A549 (cell line): ENCODE measurements around the gene PRPF40A. TPM values are rescaled to one million over a fixed set of nuclear protein-coding genes. Genes with fewer than 3 reads are reported as not detected.

Source experiments
- ATAC-seq, 2 experiments: fragments of 200-7000 bp in 1 of 2; fragments of >200 bp in 1 of 2; cut with Nextera tagmentation in 1 of 2; cut with Tn5 transposase in 1 of 2; 3 replicates each; pipeline versions ENCODE4 v1.8.0 to v1.9.1; 2018 to 2020; ENCODE audit warnings: mild to moderate bottlenecking in 1 of 2, moderate library complexity in 1 of 2
- CTCF ChIA-PET: fragments of 300-600 bp; sonication (Branson Sonifier 250); formaldehyde crosslinking; extraction: SDS; loops from one replicate; lab custom pipeline; 2021; ENCODE audit warnings: antibody characterized with exemption, inconsistent platforms; lab: Yijun Ruan, JAX
- POLR2A ChIA-PET: fragments of 350-600 bp; formaldehyde crosslinking; extraction: SDS; loops from one replicate; lab custom pipeline; 2021; ENCODE audit warnings: antibody characterized with exemption, inconsistent platforms; lab: Yijun Ruan, JAX
- DNase-seq, 2 experiments: peaks; one replicate each; pipeline versions ENCODE4 v3.0.0 to v3.0.0-alpha.2; 2011 to 2016; ENCODE audit warnings: low read depth in 1 of 2, low spot score in 1 of 2
- FAIRE-seq: peaks from 2 replicates; lab custom pipeline; 2011; peaks lifted over from hg19 to GRCh38; lab: Jason Lieb, UNC
- H3K27ac ChIP-seq, 2 experiments: fragments of >200 bp; sonication (Bioruptor Twin); formaldehyde crosslinking; 3 replicates each; pipeline ENCODE4 v1.5.1; 2016 to 2017
- H3K4me1 ChIP-seq: fragments of >200 bp; sonication (Bioruptor Twin); formaldehyde crosslinking; 3 replicates; pipeline ENCODE4 v1.6.1; 2016
- H3K4me2 ChIP-seq: fragments of >200 bp; sonication (Bioruptor Twin); formaldehyde crosslinking; 3 replicates; pipeline ENCODE4 v1.6.1; 2016
- H3K4me3 ChIP-seq: fragments of >200 bp; sonication (Bioruptor Twin); formaldehyde crosslinking; 3 replicates; pipeline ENCODE4 v1.5.1; 2016
- H3K9me3 ChIP-seq: fragments of >200 bp; sonication (Bioruptor Twin); formaldehyde crosslinking; 3 replicates; pipeline ENCODE4 v1.6.1; 2016
- BCL3 ChIP-seq: fragments of >200 bp; sonication (Bioruptor Twin); formaldehyde crosslinking; IDR thresholded peaks from 3 replicates; pipeline ENCODE4 v1.6.1; 2016
- BHLHE40 ChIP-seq: IDR thresholded peaks from 2 replicates; pipeline ENCODE4 v1.6.1; 2012; ENCODE audit warnings: low read depth, low read length, inconsistent platforms
- CEBPB ChIP-seq, 2 experiments: fragments of >200 bp in 1 of 2; sonication (Bioruptor Twin) in 1 of 2; formaldehyde crosslinking in 1 of 2; IDR thresholded peaks; 2 replicates each; pipeline ENCODE4 v1.6.1; 2012 to 2016
- CHD4 ChIP-seq: fragments of 200-600 bp; sonication (generic); IDR thresholded peaks from 2 replicates; pipeline ENCODE4 v1.6.1; 2016; ENCODE audit warnings: antibody characterized with exemption, mild to moderate bottlenecking, borderline replicate concordance
- EHF ChIP-seq: fragments of 250-450 bp; sonication (Bioruptor Pico); IDR thresholded peaks from 2 replicates; pipeline ENCODE4 v1.5.0; 2020; ENCODE audit warnings: mild to moderate bottlenecking
- EHMT2 ChIP-seq: fragments of 200-600 bp; sonication (generic); IDR thresholded peaks from 2 replicates; pipeline ENCODE4 v1.6.1; 2016; ENCODE audit warnings: antibody characterized with exemption, low read depth, mild to moderate bottlenecking, moderate library complexity
- ELK1 ChIP-seq: fragments of 150-350 bp; IDR thresholded peaks from 2 replicates; pipeline ENCODE4 v1.6.1; 2014; ENCODE audit warnings: low read depth, mild to moderate bottlenecking, low read length
- EP300 ChIP-seq, 2 experiments: fragments of >200 bp; sonication (Bioruptor Twin); formaldehyde crosslinking; IDR thresholded peaks; 2 replicates in 1 of 2; 3 replicates in 1 of 2; pipeline ENCODE4 v1.6.1; 2016 to 2017
- ESRRA ChIP-seq: fragments of 150-350 bp; IDR thresholded peaks from 2 replicates; pipeline ENCODE4 v1.6.1; 2014; ENCODE audit warnings: mild to moderate bottlenecking, low read length, borderline replicate concordance
- FOSB ChIP-seq: fragments of 250-450 bp; sonication (Bioruptor Pico); IDR thresholded peaks from 2 replicates; pipeline ENCODE4 v1.5.0; 2020; ENCODE audit warnings: mild to moderate bottlenecking, moderate library complexity
- GATA3 ChIP-seq: IDR thresholded peaks from 2 replicates; pipeline ENCODE4 v1.6.1; 2012; ENCODE audit warnings: borderline replicate concordance
- HDAC2 ChIP-seq: fragments of 200-600 bp; sonication (generic); IDR thresholded peaks from 2 replicates; pipeline ENCODE4 v1.6.1; 2016
- HMGXB4 ChIP-seq: fragments of 250-450 bp; sonication (Bioruptor Pico); IDR thresholded peaks from 2 replicates; pipeline ENCODE4 v1.5.0; 2021; ENCODE audit warnings: mild to moderate bottlenecking, moderate library complexity, borderline replicate concordance
- HOXB5 ChIP-seq: fragments of 250-450 bp; sonication (Bioruptor Pico); IDR thresholded peaks from 2 replicates; pipeline ENCODE4 v1.5.0; 2020; ENCODE audit warnings: mild to moderate bottlenecking, moderate library complexity
- KDM1A ChIP-seq: fragments of 200-600 bp; sonication (generic); IDR thresholded peaks from 2 replicates; pipeline ENCODE4 v1.6.1; 2016; ENCODE audit warnings: low read depth, mild to moderate bottlenecking
- MYC ChIP-seq: IDR thresholded peaks from 2 replicates; pipeline ENCODE4 v1.6.1; 2012; ENCODE audit warnings: mild to moderate bottlenecking, inconsistent platforms, low read length, improper control_type of control experiment, borderline replicate concordance
- NR3C1 ChIP-seq: fragments of >200 bp; sonication (Bioruptor Twin); formaldehyde crosslinking; IDR thresholded peaks from 3 replicates; pipeline ENCODE4 v1.6.1; 2017
- PBX3 ChIP-seq: IDR thresholded peaks from 2 replicates; pipeline ENCODE4 v1.6.1; 2012
- POLR2AphosphoS2 ChIP-seq: conservative IDR thresholded peaks from 2 replicates; pipeline ENCODE4 v1.6.1; 2012; ENCODE audit warnings: low read length, improper control_type of control experiment, inconsistent platforms
- RAD21 ChIP-seq, 2 experiments: fragments of >200 bp in 1 of 2; sonication (Bioruptor Twin) in 1 of 2; formaldehyde crosslinking in 1 of 2; IDR thresholded peaks in 1 of 2; conservative IDR thresholded peaks in 1 of 2; 2 replicates in 1 of 2; 3 replicates in 1 of 2; pipeline ENCODE4 v1.6.1; 2012 to 2018; ENCODE audit warnings: inconsistent platforms in 1 of 2
- RCOR1 ChIP-seq: fragments of 150-350 bp; IDR thresholded peaks from 2 replicates; pipeline ENCODE4 v1.6.1; 2014; ENCODE audit warnings: antibody characterized with exemption, low read length, low read depth
- RNF2 ChIP-seq: fragments of 200-600 bp; sonication (generic); IDR thresholded peaks from 2 replicates; pipeline ENCODE4 v1.6.1; 2016; ENCODE audit warnings: low read depth, mild to moderate bottlenecking, antibody characterized with exemption, moderate library complexity, borderline replicate concordance
- TFCP2L1 ChIP-seq: fragments of 250-450 bp; sonication (Bioruptor Pico); IDR thresholded peaks from 2 replicates; pipeline ENCODE4 v1.5.0; 2021; ENCODE audit warnings: mild to moderate bottlenecking
- TP53 ChIP-seq: fragments of 250-450 bp; sonication (Bioruptor Pico); IDR thresholded peaks from 2 replicates; pipeline ENCODE4 v1.5.0; 2021; ENCODE audit warnings: mild to moderate bottlenecking, moderate library complexity
- ZFP36 ChIP-seq: fragments of 450-650 bp; IDR thresholded peaks from 2 replicates; pipeline ENCODE4 v1.6.1; 2014; ENCODE audit warnings: borderline replicate concordance; ENCODE audit not compliant: partially characterized antibody
- WGBS: methylation state at CpG from one replicate; pipeline ENCODE4 v1.1.6; 2017; ENCODE audit errors: missing lambda C conversion rate; 5-methylcytosine and 5-hydroxymethylcytosine counted together
- polyA plus RNA-seq, 4 experiments: library from polyadenylated mRNA; depleted of rRNA in 3 of 4; stranded (reverse); fragments of >200 nt; fragmentation: RNase III in 1 of 4; extraction: RNeasy Plus Mini Kit Qiagen cat#74134 plus additional on column Dnase treatment in 1 of 4; gene quantifications; 2 replicates in 3 of 4; 3 replicates in 1 of 4; pipeline ENCODE4 v1.2.3, GENCODE V29; 2011 to 2017
- TF ChIP-seq, protein P1 (sequence below): IDR thresholded peaks from 2 replicates; pipeline ENCODE4 v1.6.1; 2012; ENCODE audit warnings: low read depth, borderline replicate concordance

PRPF40A gene
- polyA plus RNA-seq, 2 of the 4 experiments (the other 2 are of a cell fraction), result 75.1 to 186 TPM

DNA sequence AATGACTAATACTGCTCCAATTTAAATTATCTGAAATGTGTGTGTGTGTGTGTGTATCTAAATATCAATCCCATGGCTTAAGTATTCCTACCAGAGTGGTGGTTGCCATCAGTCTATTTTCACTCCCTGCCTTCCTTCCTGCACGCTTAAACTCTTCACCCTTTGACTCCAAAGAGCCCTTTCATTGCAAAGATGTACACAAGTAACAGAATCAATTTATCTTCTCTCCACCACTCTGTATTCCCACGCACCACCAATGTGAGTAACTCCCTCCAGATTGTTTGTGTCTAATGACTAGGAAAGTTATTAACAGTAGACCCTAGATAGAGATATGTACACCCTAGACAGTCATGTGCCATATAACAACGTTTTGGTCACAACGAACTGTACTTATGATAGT, 44.0 kb upstream of the PRPF40A start:
- H3K27ac ChIP-seq, result no peak overlapping the region
- no peak for ATAC-seq
- no peak for DNase-seq
- no peaks in the 10 kb centered on the region for H3K9me3 ChIP-seq
- no peak for FAIRE-seq
- CTCF ChIA-PET, result no interaction called here
- no peak for TF ChIP-seq EHF (CRISPR knock-in tag)
- TF ChIP-seq KDM1A, result no peak
- TF ChIP-seq CHD4, result no peak
- no peak for TF ChIP-seq BCL3
- no peak for TF ChIP-seq HOXB5 (CRISPR knock-in tag)
- TF ChIP-seq, protein P1, sequence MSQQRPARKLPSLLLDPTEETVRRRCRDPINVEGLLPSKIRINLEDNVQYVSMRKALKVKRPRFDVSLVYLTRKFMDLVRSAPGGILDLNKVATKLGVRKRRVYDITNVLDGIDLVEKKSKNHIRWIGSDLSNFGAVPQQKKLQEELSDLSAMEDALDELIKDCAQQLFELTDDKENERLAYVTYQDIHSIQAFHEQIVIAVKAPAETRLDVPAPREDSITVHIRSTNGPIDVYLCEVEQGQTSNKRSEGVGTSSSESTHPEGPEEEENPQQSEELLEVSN, result no peak
- no peak for TF ChIP-seq NR3C1
- TF ChIP-seq EP300 (IDR thresholded peaks at IDR 0.05), result no peak
- TF ChIP-seq FOSB (CRISPR knock-in tag), result no peak
- TF ChIP-seq GATA3, result no peak
- TF ChIP-seq PBX3, result no peak
- no peak for TF ChIP-seq ZFP36
- no peak for TF ChIP-seq HMGXB4 (CRISPR knock-in tag)
- TF ChIP-seq TFCP2L1 (CRISPR knock-in tag), result no peak
- TF ChIP-seq TP53, result no peak
- TF ChIP-seq CEBPB (IDR thresholded peaks at IDR 0.05), result no peak
- no peak for TF ChIP-seq POLR2AphosphoS2
- no peak for TF ChIP-seq RAD21 (conservative IDR thresholded peaks at IDR 0.05 in 1 of 2, IDR thresholded peaks at IDR 0.05 in 1 of 2)
- no peak for TF ChIP-seq BHLHE40
- TF ChIP-seq, all 56 proteins: peak for 0
- H3K4me3 ChIP-seq, result no peak overlapping the region
- H3K4me2 ChIP-seq, result no peak overlapping the region
- WGBS, result 95% methylated on average over 4 of the region's 4 CpGs
- POLR2A ChIA-PET, result no interaction called here
- no peaks in the 10 kb centered on the region for H3K4me1 ChIP-seq

GRCh38 chr2:152759290-152760072, 42.2 kb upstream of the PRPF40A start:
- DNase-seq (no peak), FAIRE-seq (no peak), ATAC-seq (no peak)
- ChIA-PET POLR2A (no interaction called here), CTCF (interaction anchor here (1.0 kb wide), 1 partner anchor 13 kb away, joined by 3 read pairs; no protein-coding TSS in a partner anchor)
- H3K4me2 ChIP-seq, result no peak overlapping the region
- H3K4me3 ChIP-seq, result no peak overlapping the region
- H3K9me3 ChIP-seq, result no peaks in the 10 kb centered on the region
- H3K27ac ChIP-seq, result no peak overlapping the region
- no peaks in the 10 kb centered on the region for H3K4me1 ChIP-seq
- no peak for TF ChIP-seq ESRRA
- TF ChIP-seq FOSB (CRISPR knock-in tag), result no peak
- no peak for TF ChIP-seq ELK1
- TF ChIP-seq RNF2, result no peak
- TF ChIP-seq HDAC2, result no peak
- TF ChIP-seq RCOR1, result no peak
- TF ChIP-seq EHMT2, result no peak
- TF ChIP-seq MYC, result no peak
- 93% methylated on average over 6 of the region's 6 CpGs for WGBS
